ENCODE data around the gene STXBP6. TPM values are rescaled to one million over a fixed set of nuclear protein-coding genes. Genes with fewer than 3 reads are reported as not detected.

The STXBP6 gene
- total RNA-seq, 2 donors from 2014 or later, result 13.5 to 20.2 TPM

GRCh38 chr14:24909523-24910302 is 140.2 kb downstream of the STXBP6 start:
- TF ChIP-seq CTCF (IDR thresholded peaks at IDR 0.05), result no peak
- H3K4me1 ChIP-seq, result peaks cover 0 to 28% of the 10 kb centered on the region in 2 donors
- no peak overlapping the region for H3K27ac ChIP-seq
- H3K4me3 ChIP-seq, result no peak overlapping the region
- no peaks in the 10 kb centered on the region for H3K27me3 ChIP-seq
- DNase-seq (ENCODE audit: low spot score), result no peak
- no peaks in the 10 kb centered on the region for H3K9me3 ChIP-seq
- no peaks in the 10 kb centered on the region for H3K36me3 ChIP-seq

- no peak for TF ChIP-seq CTCF (IDR thresholded peaks at IDR 0.05)
- Histone ChIP-seq H3K36me3 (no peaks in the 10 kb centered on the region), H3K4me3 (no peak overlapping the region), H3K4me1 (peaks cover 0 to 18% of the 10 kb centered on the region in 2 donors), H3K27ac (no peak overlapping the region), H3K27me3 (no peaks in the 10 kb centered on the region), H3K9me3 (no peaks in the 10 kb centered on the region)
- DNase-seq (ENCODE audit: low spot score), result no peak
These were observed 141.2 kb downstream of the STXBP6 start for GRCh38 chr14:24908592-24909236.

- Histone ChIP-seq H3K27me3 (no peaks in the 10 kb centered on the region), H3K36me3 (no peaks in the 10 kb centered on the region), H3K27ac (no peak overlapping the region), H3K9me3 (no peaks in the 10 kb centered on the region), H3K4me3 (no peak overlapping the region), H3K4me1 (peaks cover 0 to 25% of the 10 kb centered on the region in 2 donors)
- no peak for TF ChIP-seq CTCF (IDR thresholded peaks at IDR 0.05)
- no peak for DNase-seq (ENCODE audit: low spot score)
These were observed 145.4 kb downstream of the STXBP6 start for GRCh38 chr14:24904533-24904932.

GRCh38 chr14:24903337-24903736 is 146.6 kb downstream of the STXBP6 start:
- H3K4me3 ChIP-seq, result no peak overlapping the region
- H3K36me3 ChIP-seq, result no peaks in the 10 kb centered on the region
- DNase-seq (ENCODE audit: low spot score), result no peak
- no peak for TF ChIP-seq CTCF (IDR thresholded peaks at IDR 0.05)
- H3K27me3 ChIP-seq, result no peaks in the 10 kb centered on the region
- H3K27ac ChIP-seq, result no peak overlapping the region
- H3K4me1 ChIP-seq, result peaks cover 0 to 25% of the 10 kb centered on the region in 2 donors
- H3K9me3 ChIP-seq, result no peaks in the 10 kb centered on the region

- H3K9me3 ChIP-seq, result no peaks in the 10 kb centered on the region
- H3K27ac ChIP-seq, result peak overlapping the region; percentile 39 to 56
- H3K27me3 ChIP-seq, result no peaks in the 10 kb centered on the region
- no peaks in the 10 kb centered on the region for H3K36me3 ChIP-seq
- H3K4me1 ChIP-seq, result peaks cover 0 to 28% of the 10 kb centered on the region in 2 donors
- no peak for DNase-seq (ENCODE audit: low spot score)
- no peak for TF ChIP-seq CTCF (IDR thresholded peaks at IDR 0.05)
- H3K4me3 ChIP-seq, result no peak overlapping the region
These were observed 149.5 kb downstream of the STXBP6 start for GRCh38 chr14:24900269-24901100.

All from right atrium auricular region (tissue), 2 donors.